Small intestine (tissue), 7 donors: ENCODE results near the gene TNFRSF25. TPM values are rescaled to one million over a fixed set of nuclear protein-coding genes. Genes with fewer than 3 reads are reported as not detected.
"Not testable (repeated sequence)": the region's sequence is repeated elsewhere in the genome, so short reads cannot be mapped to it uniquely, and the experiment has no call there.

Source experiments
- DNase-seq, 2 donors: peaks; one replicate each; pipeline versions ENCODE4 v3.0.0 to v3.0.0-alpha.2; 2013
- FAIRE-seq: peaks from 2 replicates; lab custom pipeline; 2012; peaks lifted over from hg19 to GRCh38; lab: Jason Lieb, UNC
- H3K27ac ChIP-seq, 3 donors: one replicate each; pipeline ENCODE4 v1.5.1; 2013; ENCODE audit warnings: low read length in 2 of 3, mild to moderate bottlenecking in 2 of 3, control low read depth in 1 of 3, inconsistent platforms in 1 of 3, low read depth in 1 of 3, moderate library complexity in 1 of 3
- H3K27me3 ChIP-seq, 3 donors: one replicate each; pipeline ENCODE4 v1.6.1; 2013; ENCODE audit warnings: low read length in 3 of 3, inconsistent platforms in 1 of 3; ENCODE audit not compliant: control insufficient read depth in 3 of 3, insufficient read depth in 3 of 3
- H3K36me3 ChIP-seq, 3 donors: one replicate each; pipeline ENCODE4 v1.6.1; 2013; ENCODE audit warnings: low read length in 3 of 3, inconsistent platforms in 1 of 3, low read depth in 1 of 3, mild to moderate bottlenecking in 1 of 3, moderate library complexity in 1 of 3; ENCODE audit not compliant: control insufficient read depth in 3 of 3, insufficient read depth in 2 of 3
- H3K4me1 ChIP-seq, 3 donors: one replicate each; pipeline ENCODE4 v1.6.1; 2013; ENCODE audit warnings: low read length in 2 of 3, inconsistent platforms in 1 of 3, low read depth in 1 of 3, mild to moderate bottlenecking in 1 of 3, moderate library complexity in 1 of 3; ENCODE audit not compliant: control insufficient read depth in 3 of 3, insufficient read depth in 2 of 3
- H3K4me3 ChIP-seq, 3 donors: one replicate each; pipeline ENCODE4 v1.5.1; 2013; ENCODE audit warnings: low read length in 3 of 3, control low read depth in 1 of 3, inconsistent platforms in 1 of 3, low read depth in 1 of 3, mild to moderate bottlenecking in 1 of 3, moderate library complexity in 1 of 3
- H3K9me3 ChIP-seq, 2 donors: one replicate each; pipeline ENCODE4 v1.6.1; 2013; ENCODE audit warnings: low read depth in 1 of 2, low read length in 1 of 2; ENCODE audit not compliant: control insufficient read depth in 2 of 2, insufficient read depth in 1 of 2
- WGBS, 3 donors: extraction: QIAGEN DNeasy Blood & Tissue Kit; methylation state at CpG; one replicate each; pipeline ENCODE4 v1.1.7; 2013; 5-methylcytosine and 5-hydroxymethylcytosine counted together
- polyA plus RNA-seq, 4 donors: library from polyadenylated mRNA; stranded (reverse) in 3 of 4; unstranded in 1 of 4; fragments of 200-250 nt in 3 of 4; fragments of 120-200 nt in 1 of 4; gene quantifications; one replicate each; pipeline versions ENCODE4 v1.2.1 to v1.2.3, GENCODE V29; 2013
- donor health status: healthy with polysubstance abuse.
- donor health status: control.
- donor health status: control.
- donor health status: Bipolar disorder and iron deficiency.
- donor health status: healthy.

The TNFRSF25 gene
- polyA plus RNA-seq, 4 donors = 23.0 to 52.7 (median 33.2) TPM

DNA sequence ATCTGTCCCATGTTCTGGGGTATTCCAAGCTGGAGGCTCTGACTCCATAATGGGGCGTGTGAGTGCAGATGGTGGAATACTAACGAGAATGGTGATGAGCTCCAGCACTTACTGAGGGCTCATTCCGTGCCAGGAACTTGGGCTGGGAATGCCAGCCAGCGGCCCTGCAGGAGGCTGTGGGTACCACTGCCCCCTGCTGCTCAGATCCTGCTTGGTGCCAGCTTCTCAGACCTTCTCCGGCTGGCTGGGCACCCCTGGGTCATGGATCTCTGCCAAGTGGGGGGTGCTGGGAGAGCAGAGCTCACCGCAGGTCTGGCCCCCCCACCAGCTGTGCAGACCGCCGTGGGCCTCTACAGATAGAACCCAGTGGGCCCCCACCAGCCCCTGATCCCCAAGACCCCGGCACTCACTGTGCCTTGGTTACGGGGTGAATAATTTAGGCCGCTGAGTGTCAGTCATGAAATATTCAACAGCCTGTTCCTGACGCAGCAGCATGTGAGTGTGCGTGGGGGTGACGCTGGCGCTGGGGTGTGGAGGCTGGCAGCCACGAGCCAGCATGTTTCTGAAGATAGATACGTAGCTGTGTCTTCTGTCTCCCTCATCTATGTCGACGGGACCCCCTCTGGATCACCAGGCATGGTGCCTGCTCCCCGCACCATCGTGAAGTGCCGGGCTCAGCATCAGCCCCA, 28.8 kb downstream of the TNFRSF25 start:
- DNase-seq = peak in 1 of 2 donors; percentile 36
- not testable (repeated sequence) for H3K9me3 ChIP-seq, H3K4me1 ChIP-seq, H3K4me3 ChIP-seq, H3K27ac ChIP-seq, FAIRE-seq, H3K36me3 ChIP-seq
- H3K27me3 ChIP-seq = peaks cover 0 to 11% (median 6%) of the 10 kb centered on the region in 3 donors
- 21 to 60% (median 39%) methylated on average over 22 of the region's 22 CpGs for WGBS, 3 donors

DNA sequence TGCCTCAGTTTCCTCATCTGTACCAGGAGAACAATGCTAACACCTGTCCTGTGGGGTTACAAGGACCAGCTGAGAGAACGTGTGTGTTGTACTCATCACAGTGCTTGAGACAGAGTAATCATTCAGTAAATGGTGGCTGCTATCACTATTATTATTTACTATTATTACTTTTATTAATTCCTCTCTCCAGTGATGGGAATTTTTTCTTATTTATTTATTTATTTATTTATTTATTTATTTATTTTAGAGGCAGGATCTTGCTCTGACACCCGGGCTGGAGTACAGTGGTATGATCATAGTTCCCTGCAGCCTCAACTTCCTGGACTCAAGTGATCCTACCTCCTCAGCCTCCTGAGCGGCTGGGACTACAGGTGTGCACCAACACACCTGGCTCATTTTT, 29.7 kb downstream of the TNFRSF25 start:
- H3K27ac ChIP-seq, H3K36me3 ChIP-seq, H3K27me3 ChIP-seq, DNase-seq, FAIRE-seq, H3K4me1 ChIP-seq, H3K9me3 ChIP-seq, H3K4me3 ChIP-seq: not testable (repeated sequence)
- 51 to 75% (median 65%) methylated on average over 3 of the region's 3 CpGs for WGBS, 3 donors

DNA sequence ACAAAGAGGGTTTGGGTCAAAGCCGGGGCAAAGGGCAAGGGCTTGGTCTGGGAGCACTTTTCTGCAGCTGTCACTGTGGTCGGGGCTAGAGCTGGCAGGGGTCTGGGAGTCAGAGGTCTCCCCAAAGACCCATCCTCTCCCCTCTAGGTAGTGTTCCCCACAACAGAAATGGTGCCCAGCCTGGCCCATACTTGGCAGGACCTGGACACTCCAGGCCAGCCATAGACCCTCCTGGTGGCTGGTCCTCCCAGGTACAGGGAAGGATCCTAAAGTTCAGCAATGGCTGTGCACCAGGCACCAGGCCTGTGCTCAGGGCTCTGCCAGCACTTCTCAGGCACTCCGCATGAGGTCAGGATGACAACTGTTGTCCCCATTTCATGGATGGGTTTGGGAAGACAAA, 30.4 kb downstream of the TNFRSF25 start:
- WGBS, 3 donors = 65 to 67% (median 66%) methylated on average over 3 of the region's 3 CpGs

DNA sequence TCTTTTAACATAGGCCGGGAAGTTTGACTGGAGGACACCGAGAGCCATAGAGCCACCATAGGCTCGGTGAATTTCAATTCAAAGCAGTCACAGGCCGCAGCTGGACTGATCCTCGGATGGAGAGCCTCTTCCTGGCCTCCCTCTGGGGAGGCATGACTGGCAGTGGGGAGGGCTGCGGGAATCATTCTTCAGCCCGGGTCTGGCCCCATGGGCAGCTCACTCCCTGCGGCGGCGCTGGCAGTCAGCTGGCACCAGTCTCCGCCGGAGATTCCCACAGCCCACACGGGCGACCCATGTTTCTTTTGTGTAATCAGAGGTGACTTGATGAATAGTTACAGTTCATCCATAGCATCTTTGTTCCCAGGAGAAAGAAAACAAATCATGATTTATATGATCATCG, 30.8 kb downstream of the TNFRSF25 start:
- DNase-seq (no peak), FAIRE-seq (no peak)
- H3K27me3 ChIP-seq = peaks cover 0 to 11% (median 2%) of the 10 kb centered on the region in 3 donors
- H3K9me3 ChIP-seq = no peaks in the 10 kb centered on the region
- H3K4me3 ChIP-seq = no peak overlapping the region
- H3K4me1 ChIP-seq = peaks cover 0 to 4% (median 0%) of the 10 kb centered on the region in 3 donors
- no peak overlapping the region for H3K27ac ChIP-seq
- WGBS, 3 donors = 86 to 93% (median 89%) methylated on average over 15 of the region's 15 CpGs
- H3K36me3 ChIP-seq = no peaks in the 10 kb centered on the region

More for the DNA sequence above, 30.4 kb downstream of the TNFRSF25 start:
- no peak for FAIRE-seq
- H3K4me3 ChIP-seq = no peak overlapping the region
- no peaks in the 10 kb centered on the region for H3K9me3 ChIP-seq
- DNase-seq = no peak
- no peaks in the 10 kb centered on the region for H3K36me3 ChIP-seq
- no peak overlapping the region for H3K27ac ChIP-seq
- H3K27me3 ChIP-seq = peaks cover 0 to 10% (median 0%) of the 10 kb centered on the region in 3 donors
- peaks cover 0 to 4% (median 0%) of the 10 kb centered on the region in 3 donors for H3K4me1 ChIP-seq

DNA sequence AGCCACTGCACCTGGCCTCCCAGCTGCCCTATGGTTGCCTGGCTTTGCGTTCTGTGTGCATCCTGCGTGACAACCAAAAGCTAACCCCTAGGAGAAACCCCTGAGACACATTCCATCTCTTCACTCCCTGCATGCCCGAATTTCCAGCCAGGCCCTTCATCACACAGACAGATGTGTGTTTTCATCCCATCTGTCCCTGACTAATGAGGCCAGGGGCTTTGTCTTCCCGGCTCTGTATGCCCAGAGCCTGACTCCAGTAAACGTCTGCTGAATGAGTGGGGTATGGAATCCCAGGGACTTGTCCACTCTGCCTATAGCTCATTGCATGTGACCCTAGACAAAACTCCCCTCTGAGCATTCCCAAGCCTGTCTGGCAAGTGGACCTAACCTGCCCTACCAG, 31.8 kb downstream of the TNFRSF25 start:
- FAIRE-seq = no peak
- Histone ChIP-seq H3K36me3 (no peaks in the 10 kb centered on the region), H3K9me3 (no peaks in the 10 kb centered on the region), H3K27me3 (peaks cover 0 to 8% (median 2%) of the 10 kb centered on the region in 3 donors), H3K4me3 (no peak overlapping the region), H3K4me1 (no peaks in the 10 kb centered on the region), H3K27ac (no peak overlapping the region)
- WGBS, 3 donors = 71 to 83% (median 79%) methylated on average over 5 of the region's 5 CpGs
- DNase-seq = no peak

DNA sequence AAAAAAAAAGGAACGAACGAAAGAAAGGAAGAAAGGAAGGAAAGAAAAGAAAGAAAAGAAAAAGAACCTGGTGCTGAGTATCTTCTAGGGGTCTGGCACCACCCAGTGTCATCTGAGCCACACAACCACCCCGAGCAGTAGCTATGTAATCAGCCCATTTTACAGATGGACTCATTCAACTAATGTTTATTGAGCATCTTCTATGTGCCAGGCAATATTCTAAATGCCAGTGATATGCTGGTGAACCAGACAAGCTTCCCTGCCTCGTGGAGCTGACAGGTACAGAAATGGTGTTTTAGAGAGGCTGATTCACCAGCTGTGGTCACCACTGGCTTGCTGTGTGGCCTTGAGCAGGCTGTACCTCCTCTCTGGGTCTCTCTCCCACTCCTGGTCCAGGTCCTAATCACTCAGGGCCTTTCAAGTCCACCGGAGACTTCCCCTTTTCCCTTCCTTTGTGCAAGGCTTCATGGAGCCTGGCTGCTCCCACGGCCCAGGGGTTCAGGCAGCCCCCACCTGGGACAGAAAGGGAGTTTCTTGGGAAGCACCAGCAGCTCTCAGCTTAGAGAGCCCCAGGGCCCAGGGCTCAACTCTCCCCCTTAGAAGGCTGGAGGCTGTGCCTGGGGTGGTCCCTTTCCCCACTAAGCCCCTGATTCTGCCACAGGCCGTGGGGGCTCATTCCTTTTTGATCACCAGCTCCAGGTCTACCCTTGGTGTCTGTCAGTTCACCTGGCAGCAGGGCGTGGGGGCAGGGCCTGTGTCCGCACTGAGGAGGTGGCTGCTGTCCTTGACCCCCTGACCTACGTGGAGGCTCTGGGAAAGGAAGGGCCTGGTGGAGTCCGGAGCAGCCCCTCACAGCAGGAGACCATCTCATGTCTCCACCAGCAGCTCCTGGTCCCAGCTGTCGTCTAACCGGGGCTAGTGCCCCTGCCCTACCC, 34.1 kb downstream of the TNFRSF25 start:
- WGBS, 3 donors = 65 to 74% (median 72%) methylated on average over 11 to 13 of the region's 13 CpGs

DNA sequence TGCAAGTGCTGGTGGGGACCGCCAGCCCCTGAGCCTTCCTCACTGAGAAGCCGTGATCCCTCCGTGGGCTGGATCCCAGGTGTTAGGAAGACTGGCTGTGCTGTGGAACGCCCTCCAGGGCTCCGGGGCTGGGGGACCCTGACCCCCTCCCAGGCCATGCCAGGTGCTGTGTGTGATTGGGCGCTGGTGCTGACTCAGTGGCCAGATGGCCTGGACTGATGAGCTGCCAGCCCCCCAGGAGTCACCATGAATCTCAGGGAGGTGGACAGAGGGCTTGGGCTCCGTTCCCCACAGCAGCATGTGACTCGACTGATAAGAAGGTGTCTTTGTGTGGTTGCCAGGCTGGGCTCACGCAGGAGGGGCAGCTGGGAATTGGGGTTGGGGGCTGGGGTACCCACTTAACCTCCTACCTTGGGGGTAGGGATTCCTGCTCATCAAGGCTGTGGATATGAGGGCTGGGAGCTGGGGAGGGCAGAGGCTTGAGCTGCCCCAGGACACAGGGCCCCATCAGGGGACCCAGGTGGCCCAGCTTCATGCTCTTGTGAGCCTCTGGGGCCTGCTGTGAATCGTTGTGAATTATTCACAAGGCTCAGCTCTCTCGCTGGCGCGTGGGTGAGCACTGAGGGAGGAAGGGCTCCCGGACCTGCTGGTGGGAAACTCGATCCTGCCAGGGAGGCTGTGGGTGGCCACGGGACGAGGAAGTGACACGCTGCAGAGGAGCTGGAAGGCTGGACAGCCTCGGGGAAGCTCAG, 36.1 kb downstream of the TNFRSF25 start:
- 39 to 51% (median 49%) methylated on average over 18 to 19 of the region's 19 CpGs for WGBS, 3 donors
- FAIRE-seq, H3K27ac ChIP-seq, H3K4me1 ChIP-seq, DNase-seq, H3K9me3 ChIP-seq, H3K36me3 ChIP-seq, H3K4me3 ChIP-seq: not testable (repeated sequence)
- peaks cover 0 to 29% (median 7%) of the 10 kb centered on the region in 3 donors for H3K27me3 ChIP-seq

More for the DNA sequence above, 34.1 kb downstream of the TNFRSF25 start:
- not testable (repeated sequence) for DNase-seq, H3K27ac ChIP-seq, H3K36me3 ChIP-seq, H3K4me1 ChIP-seq, H3K9me3 ChIP-seq, FAIRE-seq, H3K4me3 ChIP-seq
- H3K27me3 ChIP-seq = peaks cover 0 to 10% (median 2%) of the 10 kb centered on the region in 3 donors

DNA sequence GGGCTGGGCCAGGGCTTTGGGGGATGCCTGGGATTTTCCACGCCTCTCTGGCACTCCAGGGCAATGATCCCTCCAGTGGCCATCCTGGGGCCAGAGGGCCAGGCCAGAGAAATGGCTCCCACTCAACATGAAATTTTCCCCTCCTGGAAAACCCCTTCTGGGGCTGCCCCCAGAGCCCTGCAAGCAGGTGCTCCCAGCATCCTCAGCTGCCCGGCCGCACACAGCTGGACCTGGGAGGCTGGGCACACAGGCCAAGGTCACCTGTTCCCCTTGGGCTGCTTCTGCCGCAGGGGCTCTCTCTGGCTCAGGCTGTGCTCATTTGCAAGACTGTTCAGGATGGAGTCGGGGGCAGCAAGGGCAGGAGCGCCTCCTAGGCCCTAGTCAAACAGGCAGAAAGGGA, 37.5 kb downstream of the TNFRSF25 start:
- 73 to 83% (median 81%) methylated on average over 5 to 6 of the region's 6 CpGs for WGBS, 3 donors
- not testable (repeated sequence) for DNase-seq, H3K4me3 ChIP-seq, H3K27ac ChIP-seq, H3K4me1 ChIP-seq, H3K9me3 ChIP-seq, FAIRE-seq, H3K36me3 ChIP-seq
- H3K27me3 ChIP-seq = peaks cover 0 to 40% (median 16%) of the 10 kb centered on the region in 3 donors
